Measurements from ENCODE around the gene CRYL1.
A peak's percentile ranks its signal among the peaks of the same experiment; 100 is the strongest.

The CRYL1 gene

GRCh38 chr13:20525601-20526544 is at the start of gene CRYL1:
Gene CRYL1 (minus strand): TSS chr13:20525857. CDS start chr13:20525794, 63 bp downstream.
- peak; percentile 83 for DNase-seq

- DNase-seq, result no peak
Measured at GRCh38 chr13:20573636-20574035, 48.0 kb upstream of the CRYL1 start.

- DNase-seq, result no peak
Measured at GRCh38 chr13:20573186-20573585, 47.5 kb upstream of the CRYL1 start.

GRCh38 chr13:20571676-20572075 is 46.0 kb upstream of the CRYL1 start:
- DNase-seq, result no peak

GRCh38 chr13:20570517-20570916 is 44.9 kb upstream of the CRYL1 start:
- no peak for DNase-seq

- DNase-seq, result no peak
Measured at GRCh38 chr13:20567881-20568528, 42.3 kb upstream of the CRYL1 start.

GRCh38 chr13:20566898-20567874 is 41.5 kb upstream of the CRYL1 start, which contains the start of gene IFT88:
Gene IFT88 (plus strand): TSS chr13:20567157. CDS start chr13:20574386, 7,229 bp downstream.
- DNase-seq, result peak; percentile 86

GRCh38 chr13:20566468-20566897 is 40.8 kb upstream of the CRYL1 start:
- no peak for DNase-seq

GRCh38 chr13:20565115-20565736 is 39.6 kb upstream of the CRYL1 start:
- DNase-seq, result no peak

GRCh38 chr13:20561741-20562140 is 36.1 kb upstream of the CRYL1 start:
- DNase-seq, result no peak

- no peak for DNase-seq
Measured at GRCh38 chr13:20559659-20560356, 34.2 kb upstream of the CRYL1 start.

- no peak for DNase-seq
Measured at GRCh38 chr13:20558982-20559381, 33.3 kb upstream of the CRYL1 start.

- DNase-seq, result no peak
Measured at GRCh38 chr13:20553311-20553710, 27.7 kb upstream of the CRYL1 start.

- DNase-seq, result no peak
Measured at GRCh38 chr13:20550799-20551198, 25.1 kb upstream of the CRYL1 start.

GRCh38 chr13:20547479-20547908 is 21.8 kb upstream of the CRYL1 start:
- DNase-seq, result no peak

GRCh38 chr13:20546556-20546955 is 20.9 kb upstream of the CRYL1 start:
- no peak for DNase-seq

GRCh38 chr13:20544201-20544923 is 18.7 kb upstream of the CRYL1 start:
- no peak for DNase-seq

GRCh38 chr13:20536992-20537391 is 11.3 kb upstream of the CRYL1 start:
- DNase-seq, result no peak

- no peak for DNase-seq
Measured at GRCh38 chr13:20534038-20534608, 8.5 kb upstream of the CRYL1 start.

GRCh38 chr13:20528452-20528851 is 2.8 kb upstream of the CRYL1 start:
- DNase-seq, result no peak

Measured in activated T-cell treated with anti-CD3 and anti-CD28 coated beads, Interleukin-2, amount 50 U/mL, for 1 hour (primary cell).